CD4-positive, alpha-beta T cell treated with Interleukin-17A for 1 hour (primary cell): ENCODE results near the gene ST3GAL3.

Experiments
- DNase-seq: peaks from one replicate; pipeline ENCODE4 v3.0.0-alpha.2; 2020

The ST3GAL3 gene

DNA sequence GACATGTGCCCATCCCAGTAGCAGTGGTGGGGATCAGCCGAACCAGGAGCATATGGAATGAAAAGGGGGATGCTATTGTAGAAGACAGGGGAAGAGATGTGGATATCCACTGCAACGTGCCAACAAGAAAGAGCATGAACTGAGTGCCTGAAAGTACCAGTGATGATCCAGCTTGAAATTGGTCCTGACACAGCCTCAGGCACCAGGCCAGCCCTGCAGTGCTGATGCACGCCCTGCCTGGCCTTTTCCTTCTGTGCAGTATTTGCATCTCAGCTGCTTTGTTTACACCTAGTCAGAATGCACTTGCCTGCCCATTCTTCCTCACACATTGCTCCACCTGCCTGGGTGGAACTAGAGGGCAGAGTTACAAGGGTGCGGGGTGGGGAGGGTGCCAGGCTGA, 176.0 kb downstream of the ST3GAL3 start:
- no peak for DNase-seq

DNA sequence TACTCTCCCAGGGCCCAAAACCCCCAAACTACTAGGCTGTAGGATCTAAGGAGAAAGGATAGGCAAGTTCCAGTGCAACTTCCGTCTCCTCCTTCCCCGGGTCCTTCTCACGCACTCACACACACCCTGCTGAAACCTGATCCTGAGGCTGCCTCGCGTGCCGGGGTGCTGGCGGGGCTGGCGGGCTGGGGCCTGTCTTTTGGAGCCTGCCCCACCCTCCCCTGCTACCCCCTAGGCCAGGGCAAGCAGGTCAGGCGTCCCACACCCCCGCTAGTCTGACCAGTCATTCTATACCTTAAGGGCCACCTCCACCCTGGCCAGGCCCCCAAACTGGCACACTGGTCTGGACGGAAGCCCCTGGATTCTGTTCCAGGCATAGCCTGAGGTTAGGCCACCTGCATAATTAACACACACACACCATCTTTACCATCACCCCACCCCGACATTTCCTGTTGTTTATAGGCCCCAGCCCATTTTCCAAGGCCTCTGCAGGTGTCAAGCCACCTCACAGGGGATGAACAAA, 178.0 kb downstream of the ST3GAL3 start:
- no peak for DNase-seq

DNA sequence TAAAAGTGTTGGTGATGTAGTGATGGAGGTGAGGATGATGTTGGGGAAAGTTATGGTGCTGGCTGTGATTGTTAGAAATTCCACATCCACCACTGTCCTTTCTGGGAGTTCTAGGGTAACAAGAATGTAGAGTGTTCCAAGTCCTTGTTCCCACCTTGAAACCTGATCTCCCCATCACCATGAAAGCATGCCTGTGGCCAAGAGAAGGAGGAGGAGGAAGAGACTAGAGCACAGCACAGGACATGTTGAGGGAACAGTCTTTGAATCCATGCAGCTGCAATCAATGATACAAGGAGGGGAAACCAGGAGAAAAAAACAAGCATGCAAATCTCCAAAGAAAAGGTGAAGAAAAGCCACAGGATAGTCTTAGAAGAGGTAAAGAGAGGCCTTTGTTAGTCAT, 180.4 kb downstream of the ST3GAL3 start:
- no peak for DNase-seq

DNA sequence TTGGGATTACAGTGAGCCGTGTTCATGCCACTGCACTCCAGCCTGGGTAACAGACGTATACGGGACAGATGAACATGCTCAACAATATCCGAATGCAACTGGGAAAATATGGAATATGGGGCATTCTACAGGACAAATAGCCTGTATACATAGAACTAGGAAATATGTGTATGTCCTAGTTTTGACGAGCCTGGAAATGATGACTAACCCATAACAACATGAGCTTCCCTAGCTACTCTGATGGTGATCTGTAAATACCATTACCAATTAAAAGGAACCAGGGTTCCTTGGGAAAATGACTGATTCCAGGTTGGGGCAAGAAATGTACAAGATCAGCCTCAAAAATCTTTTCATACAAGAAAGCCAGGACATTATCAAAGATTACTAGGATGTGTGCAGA, 183.5 kb downstream of the ST3GAL3 start:
- no peak for DNase-seq

DNA sequence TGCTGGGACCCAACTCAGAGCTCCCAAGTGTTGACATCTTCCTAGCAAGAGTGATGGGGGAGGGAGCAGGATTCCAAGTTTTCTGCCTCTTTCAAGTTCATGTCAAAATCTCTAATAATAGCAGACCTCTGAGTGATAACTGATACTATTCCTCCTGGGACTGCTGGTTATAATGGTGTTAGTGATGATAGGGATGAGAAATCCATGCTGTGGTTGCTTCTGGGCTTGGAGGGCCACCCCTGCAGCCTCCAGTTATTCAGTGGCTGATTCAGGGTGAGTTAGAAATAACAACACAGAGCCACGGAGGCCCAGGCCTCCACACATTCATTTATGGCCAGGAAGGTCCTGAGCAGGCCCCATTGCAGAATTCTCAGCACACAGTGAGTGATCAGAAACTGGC, 185.7 kb downstream of the ST3GAL3 start:
- DNase-seq, result no peak

DNA sequence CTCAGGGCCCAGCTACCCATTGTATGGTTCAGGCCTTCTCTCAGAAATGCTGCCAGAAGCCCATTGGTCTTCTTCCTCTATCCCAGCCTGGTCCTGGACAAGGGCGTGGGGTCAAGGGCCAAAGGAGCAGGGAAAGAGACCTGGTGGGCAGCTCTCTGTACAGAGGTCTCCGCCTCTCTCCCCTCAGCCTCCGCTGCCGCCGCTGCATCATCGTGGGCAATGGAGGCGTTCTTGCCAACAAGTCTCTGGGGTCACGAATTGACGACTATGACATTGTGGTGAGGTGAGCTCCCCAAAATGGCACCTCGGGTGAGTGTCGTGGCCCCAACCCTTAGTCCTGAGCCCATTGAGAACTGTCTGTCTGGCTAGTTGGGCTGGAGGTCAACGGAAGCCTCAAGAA, 191.6 kb downstream of the ST3GAL3 start:
- no peak for DNase-seq

DNA sequence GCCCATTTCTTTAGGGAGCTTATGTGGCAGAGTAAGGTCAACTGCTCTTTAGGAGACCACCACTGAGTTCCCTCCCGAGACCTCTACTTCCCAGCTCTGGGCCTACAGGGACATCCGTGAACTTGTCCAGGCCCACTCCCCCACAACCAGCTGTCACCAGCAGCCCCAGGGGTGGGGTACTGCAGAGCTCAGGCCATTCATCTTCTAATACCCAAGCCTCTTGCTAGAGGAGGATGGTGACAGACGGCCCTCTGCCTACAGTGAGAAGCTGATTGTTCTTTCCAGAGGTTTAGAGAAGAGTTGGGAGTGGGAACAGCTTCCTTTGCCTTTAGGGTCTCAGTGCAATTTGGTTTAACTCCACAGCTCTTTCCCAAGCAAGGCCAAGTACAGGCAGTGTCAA, 193.1 kb downstream of the ST3GAL3 start:
- no peak for DNase-seq

DNA sequence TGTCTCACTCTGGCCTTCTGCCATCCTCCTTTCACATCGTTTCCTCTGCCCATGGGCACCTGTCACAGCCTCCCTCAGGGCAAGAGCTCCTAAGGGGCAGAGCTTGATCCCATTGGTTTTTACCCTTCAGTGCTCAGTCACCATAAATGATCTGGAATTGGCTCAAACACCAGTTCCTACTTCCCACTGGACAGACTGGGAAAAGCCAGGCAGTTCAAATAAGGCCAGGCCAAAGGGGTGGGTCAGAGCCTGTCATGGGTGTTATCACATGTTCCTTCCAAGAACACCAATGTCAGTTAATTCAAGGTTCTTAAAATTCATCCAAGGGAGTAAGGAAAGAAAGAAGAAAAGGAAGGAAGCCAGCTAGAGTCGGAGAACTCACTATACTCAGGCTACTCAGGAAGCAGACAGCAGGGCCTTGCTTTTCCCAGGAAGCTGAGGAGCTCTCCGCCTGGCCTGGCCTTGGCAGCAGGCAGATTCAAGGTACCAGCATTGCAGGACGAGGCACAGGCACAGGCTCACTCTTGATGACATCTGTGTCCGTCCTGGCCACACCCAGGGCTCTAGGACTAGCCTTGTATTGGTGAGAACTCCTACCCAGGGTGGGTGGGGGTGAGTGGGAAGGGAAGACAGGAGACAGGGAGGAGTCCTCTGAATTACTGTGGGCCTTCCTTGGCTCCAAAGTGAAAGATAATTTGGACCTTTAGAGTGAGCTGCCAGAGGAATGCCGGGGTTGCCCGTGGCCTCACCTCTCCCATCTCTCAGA, 194.0 kb downstream of the ST3GAL3 start:
- DNase-seq, result no peak

DNA sequence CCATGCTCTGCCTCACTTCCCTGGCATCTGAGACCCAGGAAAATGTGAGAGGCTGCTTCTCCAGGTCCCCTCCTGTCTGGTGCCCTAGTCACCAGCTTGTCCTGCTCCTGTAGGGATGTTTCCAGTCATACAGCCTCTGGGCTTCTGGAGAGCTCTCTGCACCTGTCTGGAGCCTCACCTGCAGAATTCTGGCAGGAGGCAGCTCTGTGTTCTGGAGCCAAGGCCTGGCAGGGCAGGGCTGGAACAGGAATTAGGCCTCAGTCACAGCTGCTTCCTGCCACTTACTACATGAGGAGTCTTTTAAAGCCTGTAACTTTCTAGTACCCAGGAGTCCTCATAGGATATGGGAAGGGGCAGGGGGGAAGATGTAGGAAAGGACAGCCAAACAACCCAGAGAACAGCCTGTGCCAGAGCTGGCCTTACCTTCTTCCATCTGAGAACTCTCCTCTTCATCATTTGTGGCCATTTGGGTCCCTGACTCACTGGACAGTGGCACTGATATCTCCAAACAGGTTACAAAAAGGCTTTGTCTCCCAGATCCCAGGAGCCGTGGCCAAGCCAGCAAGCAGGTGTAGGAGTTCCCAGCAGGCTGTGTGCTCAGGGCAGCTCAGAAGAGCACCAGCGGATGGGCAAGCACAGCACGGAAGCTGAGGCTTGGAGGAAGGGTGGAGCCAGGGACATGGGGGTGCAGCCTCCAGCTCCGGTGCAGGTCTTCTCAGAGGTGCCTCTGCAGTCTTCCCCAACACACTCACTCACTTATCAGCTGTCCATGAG, 194.9 kb downstream of the ST3GAL3 start:
- DNase-seq, result no peak

DNA sequence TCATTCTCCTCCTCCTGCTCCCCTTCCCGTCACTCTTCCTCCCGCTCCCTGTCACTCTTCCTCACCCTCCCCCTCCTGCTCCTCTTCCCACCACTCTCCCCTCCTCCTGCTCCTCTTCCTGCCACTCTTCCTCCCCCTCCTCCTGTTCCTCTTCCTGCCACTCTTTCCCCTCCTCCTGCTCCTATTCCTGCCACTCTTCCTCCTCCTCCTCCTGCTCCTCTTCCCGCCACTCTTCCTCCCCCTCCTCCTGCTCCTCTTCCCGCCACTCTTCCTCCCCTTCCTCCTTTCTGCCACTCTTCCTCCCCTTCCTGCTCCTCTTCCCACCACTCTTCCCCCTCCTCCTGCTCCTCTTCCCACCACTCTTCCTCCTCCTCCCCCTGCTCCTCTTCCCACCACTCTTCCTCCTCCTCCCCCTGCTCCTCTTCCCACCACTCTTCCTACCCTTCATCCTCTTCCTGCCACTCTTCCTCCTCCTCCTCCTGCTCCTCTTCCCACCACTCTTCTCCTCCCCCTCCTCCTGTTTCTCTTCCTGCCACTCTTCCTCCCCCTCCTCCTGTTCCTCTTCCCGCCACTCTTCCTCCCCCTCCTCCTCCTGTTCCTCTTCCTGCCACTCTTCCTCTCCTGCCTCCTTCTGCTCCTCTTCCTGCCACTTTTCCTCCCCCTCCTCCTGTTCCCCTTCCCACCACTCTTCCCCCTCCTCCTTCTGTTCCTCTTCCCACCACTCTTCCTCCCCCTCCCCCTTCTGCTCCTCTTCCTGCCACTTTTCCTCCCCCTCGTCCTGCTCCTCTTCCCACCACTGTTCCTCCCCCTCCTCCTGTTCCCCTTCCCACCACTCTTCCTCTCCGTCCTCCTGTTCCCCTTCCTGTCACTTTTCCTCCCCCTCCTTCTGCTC, 197.6 kb downstream of the ST3GAL3 start:
- no peak for DNase-seq

DNA sequence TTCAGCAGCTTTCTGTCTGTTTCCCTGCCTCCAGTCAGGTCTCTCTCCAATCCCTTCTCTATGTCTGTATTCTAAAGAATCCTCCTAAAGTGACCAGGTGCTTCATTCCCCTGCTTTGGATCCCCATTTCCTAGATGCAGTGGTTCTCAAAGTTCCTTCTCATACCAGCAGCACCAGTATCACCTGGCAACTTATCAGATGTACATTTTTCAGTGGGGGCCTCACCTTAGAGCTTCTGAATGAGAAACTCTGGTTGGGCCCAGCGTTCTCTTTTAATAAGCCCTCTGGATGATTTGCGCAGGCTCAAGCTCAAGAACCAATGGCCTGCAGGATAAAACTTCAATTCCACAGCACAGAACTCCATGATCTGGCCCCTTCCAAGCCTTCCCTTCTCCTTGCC, 200.9 kb downstream of the ST3GAL3 start:
- DNase-seq, result no peak

DNA sequence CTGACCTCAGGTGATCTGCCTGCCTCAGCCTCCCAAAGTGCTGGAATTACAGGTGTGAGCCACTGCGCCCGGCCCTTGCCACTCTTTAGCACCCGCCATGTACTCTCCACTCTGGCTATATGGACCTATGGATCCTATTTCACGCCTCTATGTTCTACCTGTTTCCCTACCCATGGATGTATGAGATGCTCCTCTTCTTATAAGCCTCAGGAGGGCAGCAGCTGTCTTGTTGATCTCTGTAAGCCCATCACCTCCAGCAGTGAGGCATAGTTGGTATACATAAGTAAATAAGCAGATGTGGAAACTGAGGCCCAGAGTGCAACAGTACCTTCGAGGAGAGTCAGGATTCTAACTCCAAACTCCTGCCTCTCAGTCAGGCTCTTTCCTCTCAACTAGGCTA, 201.5 kb downstream of the ST3GAL3 start:
- DNase-seq, result no peak

DNA sequence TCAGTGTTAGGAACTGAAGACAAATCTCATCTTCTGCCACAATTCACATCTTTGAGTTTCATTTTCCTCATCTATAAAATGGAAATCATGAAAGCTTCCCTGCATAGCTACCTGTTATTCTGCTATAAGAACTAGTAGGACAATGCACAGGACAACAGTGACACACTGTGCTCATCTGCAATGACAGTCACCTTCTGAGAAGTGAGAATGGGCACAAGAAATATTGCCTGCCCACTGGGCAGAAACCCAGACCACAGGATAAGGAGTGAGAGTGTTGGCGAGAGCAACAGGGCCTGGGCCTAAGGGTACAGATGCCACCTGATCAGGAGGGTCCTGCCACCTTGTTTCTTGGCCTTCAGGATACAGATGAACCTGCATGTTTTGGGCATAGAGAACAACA, 203.0 kb downstream of the ST3GAL3 start:
- no peak for DNase-seq

DNA sequence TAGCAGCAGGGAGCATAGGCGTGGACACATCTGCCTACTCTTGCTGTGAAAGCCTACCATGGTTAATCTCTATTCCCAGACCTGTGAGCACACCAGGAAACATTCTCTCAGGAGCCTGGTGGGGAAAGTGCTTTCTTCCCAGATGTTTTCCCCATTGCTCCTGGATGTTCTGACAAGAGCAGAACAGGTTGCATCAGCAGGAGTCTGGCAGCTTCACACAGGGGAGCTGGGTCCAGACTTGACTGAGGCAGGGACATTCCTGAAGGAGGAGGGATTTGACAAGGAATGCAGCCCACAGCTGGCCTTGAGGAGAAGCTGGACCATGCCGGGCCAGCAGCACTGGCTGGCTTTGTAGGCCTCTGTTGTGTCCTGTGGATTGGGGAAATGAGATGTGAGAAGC, 205.3 kb downstream of the ST3GAL3 start:
- no peak for DNase-seq

DNA sequence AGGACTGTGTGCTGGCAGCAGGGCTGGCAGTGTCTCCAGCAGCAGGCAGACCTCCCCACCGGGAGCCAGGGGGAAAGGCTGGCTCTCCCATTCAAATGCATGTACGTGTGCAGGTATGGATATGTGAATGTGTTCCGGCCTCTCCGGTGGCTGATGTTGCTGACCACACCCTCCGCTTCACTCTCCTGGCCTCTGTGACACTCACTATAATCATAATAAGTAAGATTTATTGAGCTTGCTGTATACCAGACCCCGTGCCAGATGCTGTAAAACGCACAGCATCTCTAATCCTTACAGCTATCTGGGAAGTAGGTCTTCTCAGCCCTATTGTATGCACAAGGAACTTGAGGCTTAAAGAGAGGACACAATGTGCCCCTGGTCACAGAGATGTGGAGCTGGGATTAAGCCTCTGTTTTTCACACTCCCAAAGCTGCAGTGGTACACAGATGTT, 205.7 kb downstream of the ST3GAL3 start:
- DNase-seq, result no peak

DNA sequence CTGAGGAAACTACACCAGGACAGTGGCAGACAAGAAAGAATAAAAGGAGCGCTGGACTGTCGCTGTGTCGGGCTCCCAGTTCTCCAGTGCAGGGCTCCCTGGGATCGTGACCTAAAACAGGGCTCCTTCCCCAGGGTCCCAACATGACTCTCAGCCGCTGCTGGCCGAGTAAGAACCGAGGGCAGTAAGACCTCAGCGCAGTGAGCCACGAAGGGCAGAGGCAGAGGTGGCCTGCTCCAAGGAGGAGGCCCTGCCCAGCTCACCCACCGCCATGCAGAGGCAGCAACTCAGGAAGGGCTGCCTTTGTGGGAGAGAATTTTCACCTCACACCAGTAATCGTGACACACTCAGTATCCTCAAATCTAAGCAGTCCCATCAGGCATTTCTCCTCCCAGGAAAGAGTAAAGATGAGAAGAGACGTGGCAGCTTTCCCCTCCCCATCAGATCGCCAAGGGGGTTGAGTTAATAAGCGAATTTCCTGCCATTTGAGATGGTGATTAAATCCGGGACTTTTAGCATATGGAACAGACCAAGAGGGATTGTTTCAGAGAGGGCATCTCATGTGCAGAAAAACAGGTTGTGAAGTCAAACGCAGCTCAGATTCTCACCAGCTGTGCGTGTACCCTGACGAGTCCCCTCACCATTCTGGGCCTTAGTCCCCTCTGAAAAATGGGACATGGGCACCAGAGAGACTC, 206.5 kb downstream of the ST3GAL3 start:
- no peak for DNase-seq

DNA sequence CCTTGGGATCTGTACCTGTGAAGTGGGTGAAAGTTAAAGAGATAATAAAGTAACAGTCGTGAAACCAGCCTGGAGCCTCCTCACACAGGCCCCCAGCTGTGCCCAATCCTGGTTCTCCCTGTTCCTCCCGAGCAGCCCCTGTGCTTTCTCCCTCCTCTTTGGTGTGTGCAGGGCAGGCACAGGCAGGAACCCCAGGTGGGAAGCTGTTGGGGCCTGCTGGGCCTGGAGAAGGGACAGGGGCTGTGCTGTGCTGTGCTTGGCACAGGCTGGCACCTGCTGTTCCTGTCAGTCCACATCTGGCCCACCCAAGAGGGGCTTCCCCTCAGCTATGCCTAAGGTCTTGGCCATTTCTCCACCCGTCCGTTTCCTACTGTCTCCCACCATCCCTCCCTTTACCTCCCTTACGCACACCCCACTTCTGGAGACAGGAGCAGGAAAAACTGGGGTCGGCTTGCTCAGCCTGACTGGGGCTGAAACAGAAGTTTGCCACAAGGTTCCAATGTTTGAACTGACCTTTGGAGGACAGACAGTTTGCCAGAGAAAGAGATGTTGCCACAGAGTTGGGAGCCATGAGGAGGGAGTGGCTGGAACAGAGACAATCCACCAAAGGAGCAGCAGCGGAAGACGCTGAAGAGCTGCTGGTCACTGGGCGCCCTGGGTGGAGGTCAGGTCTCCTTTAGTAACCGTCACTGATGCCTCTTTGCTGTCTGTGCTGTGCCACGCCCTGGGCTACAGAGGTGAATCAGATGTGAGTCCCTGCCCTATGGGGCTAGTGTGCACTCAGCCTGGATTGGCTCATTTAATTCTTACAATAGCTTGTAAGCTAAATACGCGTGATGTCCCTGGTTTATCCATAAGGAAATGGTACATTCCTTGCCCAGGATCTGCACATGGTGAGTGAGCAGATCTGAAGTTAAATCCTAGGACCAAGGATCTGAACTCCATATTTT, 207.5 kb downstream of the ST3GAL3 start:
- no peak for DNase-seq

DNA sequence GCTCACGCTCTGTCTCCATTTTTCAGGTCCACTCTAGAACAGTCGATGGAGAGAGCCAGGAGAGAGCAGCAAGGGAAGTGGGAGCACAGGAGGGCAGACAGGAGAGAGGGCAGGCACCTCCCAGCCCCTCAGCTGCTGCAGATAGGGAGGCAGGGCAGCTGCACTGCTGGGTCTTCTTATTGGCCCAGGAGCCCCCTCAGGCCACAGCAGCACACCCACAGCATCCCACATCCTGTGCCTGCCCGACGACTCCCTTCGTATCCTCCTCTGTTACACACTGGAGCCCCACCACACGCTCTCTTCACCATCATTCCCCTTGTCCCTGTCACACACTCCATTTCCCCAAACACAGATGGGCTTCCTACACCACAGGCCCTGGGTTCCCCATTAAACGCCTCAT, 212.6 kb downstream of the ST3GAL3 start:
- no peak for DNase-seq

DNA sequence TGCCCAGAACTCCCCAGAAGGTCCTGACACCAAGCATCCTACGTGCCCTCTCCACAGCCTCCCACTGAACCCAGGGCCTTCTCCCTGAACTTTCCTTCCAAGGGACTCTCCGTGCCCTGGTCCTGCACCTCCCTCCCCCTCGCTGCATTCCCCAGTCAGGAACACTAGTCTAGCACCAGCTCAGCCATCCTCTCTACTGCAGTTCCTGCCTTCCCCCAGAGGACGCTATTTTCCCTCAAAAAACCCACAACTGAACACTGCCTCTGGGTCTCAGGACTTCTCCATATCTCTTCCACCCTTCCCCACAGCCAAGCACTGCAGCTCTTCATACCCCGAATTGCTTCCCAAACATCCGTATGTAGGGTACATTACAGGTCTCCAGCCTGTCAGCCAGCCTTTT, 213.7 kb downstream of the ST3GAL3 start:
- no peak for DNase-seq

DNA sequence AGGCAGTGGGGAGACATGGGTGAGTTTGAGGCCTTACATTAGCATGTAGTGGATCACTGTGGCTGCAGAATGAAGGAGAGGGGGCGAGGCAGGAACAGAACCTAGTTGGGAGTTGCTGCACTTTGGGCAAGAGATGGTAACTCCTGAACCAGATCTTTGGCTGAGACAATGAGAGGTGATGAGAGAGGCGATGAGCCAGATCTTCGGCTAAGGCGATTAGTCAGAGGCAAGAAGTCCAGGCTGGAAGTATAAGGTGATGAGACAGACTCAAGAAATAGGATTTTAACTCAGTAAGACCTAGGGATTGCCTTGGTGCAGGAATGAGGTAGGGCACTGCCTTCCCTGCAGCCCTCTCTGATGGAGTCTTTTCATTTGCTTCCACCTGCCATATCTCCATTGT, 217.2 kb downstream of the ST3GAL3 start:
- DNase-seq, result no peak

DNA sequence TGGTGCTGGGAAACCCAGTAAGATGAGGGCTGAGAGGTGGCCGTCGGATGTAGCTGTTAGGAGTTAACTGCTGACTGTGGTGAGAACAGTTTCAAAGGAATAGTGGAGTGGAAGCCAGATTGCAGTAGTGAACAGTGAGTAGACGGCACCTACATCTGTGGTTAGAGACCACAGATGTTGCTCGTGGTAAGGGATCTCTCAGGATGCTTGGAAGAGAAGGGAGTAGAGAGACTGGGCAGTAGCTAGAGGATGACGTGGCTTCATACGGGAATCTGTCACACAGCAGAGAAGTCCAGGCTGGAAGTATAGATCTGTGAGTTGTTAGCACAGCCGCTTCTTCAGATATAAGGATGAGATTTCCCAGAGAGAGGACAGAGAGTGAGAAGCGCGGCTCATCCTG, 218.5 kb downstream of the ST3GAL3 start:
- DNase-seq, result no peak
